Measurements from ENCODE around the gene SMPD3. TPM values are rescaled to one million over a fixed set of nuclear protein-coding genes. Genes with fewer than 3 reads are reported as not detected.

SMPD3 gene
- total RNA-seq, 1 experiment from 2014 or later, result 0.77 TPM

- ATAC-seq (no peak), DNase-seq (ENCODE audit: low read depth, low spot score) (no peak)
- in situ Hi-C loops (cut with HindIII; ENCODE audit: low pct_unique_long_range_greater_than_20kb, low sequenced_read_pairs), result no loop called here
- ChIA-PET POLR2A (no interaction called here), CTCF (interaction anchor here (0.6 kb wide), 2 partner anchors 32 to 41 kb away, joined by 3 to 4 read pairs; no protein-coding TSS in a partner anchor)
- no peak overlapping the region for H3K27ac ChIP-seq (ENCODE audit: low read length)
- H3K9me3 ChIP-seq (ENCODE audit: control insufficient read depth, insufficient read depth, low read depth, low read length), result no peaks in the 10 kb centered on the region
- no TSS peak for BruUV-seq (replicated peaks)
- no peaks in the 10 kb centered on the region for H3K4me1 ChIP-seq (ENCODE audit: control insufficient read depth, insufficient read depth, low read length)
- intact Hi-C loops (cut with micrococcal nuclease; ENCODE audit: unreplicated experiment), result no loop called here
- no peaks in the 10 kb centered on the region for H3K36me3 ChIP-seq (ENCODE audit: control insufficient read depth, insufficient read depth, low read length)
- TF ChIP-seq CTCF (IDR thresholded peaks at IDR 0.05) (no peak), TCF7L2 (IDR thresholded peaks at IDR 0.05; ENCODE audit: low read depth, low read length) (no peak), POLR2AphosphoS5 (IDR thresholded peaks at IDR 0.05; ENCODE audit: low read depth, low read length) (no peak), REST (IDR thresholded peaks at IDR 0.05; ENCODE audit: insufficient read depth in 1 of 2, low read depth in 2 of 2, low read length in 1 of 2) (no peak), SIN3A (IDR thresholded peaks at IDR 0.05; ENCODE audit: borderline replicate concordance, insufficient read depth, low read depth, low read length) (no peak)
- H3K27me3 ChIP-seq (ENCODE audit: control insufficient read depth, insufficient read depth, low read length), result no peaks in the 10 kb centered on the region
- H3K4me3 ChIP-seq (ENCODE audit: low read depth in 2 of 2, low read length in 2 of 2), result no peak overlapping the region
Measured at GRCh38 chr16:68367440-68367839, 80.9 kb downstream of the SMPD3 start.

- in situ Hi-C loops (cut with HindIII; ENCODE audit: low pct_unique_long_range_greater_than_20kb, low sequenced_read_pairs) (no loop called here), intact Hi-C loops (cut with micrococcal nuclease; ENCODE audit: unreplicated experiment) (no loop called here)
- Histone ChIP-seq H3K27ac (ENCODE audit: low read length) (no peak overlapping the region), H3K36me3 (ENCODE audit: control insufficient read depth, insufficient read depth, low read length) (no peaks in the 10 kb centered on the region), H3K4me1 (ENCODE audit: control insufficient read depth, insufficient read depth, low read length) (no peaks in the 10 kb centered on the region), H3K27me3 (ENCODE audit: control insufficient read depth, insufficient read depth, low read length) (no peaks in the 10 kb centered on the region), H3K4me3 (ENCODE audit: low read depth in 2 of 2, low read length in 2 of 2) (no peak overlapping the region), H3K9me3 (ENCODE audit: control insufficient read depth, insufficient read depth, low read depth, low read length) (no peaks in the 10 kb centered on the region)
- CTCF ChIA-PET, result interaction anchor here (0.6 kb wide), 2 partner anchors 42 to 155 kb away, joined by 3 to 9 read pairs; no protein-coding TSS in a partner anchor
- no peak for TF ChIP-seq POLR2AphosphoS5 (IDR thresholded peaks at IDR 0.05; ENCODE audit: low read depth, low read length)
- peak; percentile 68; the same call in 1 of the 2 replicates for TF ChIP-seq CTCF (IDR thresholded peaks at IDR 0.05)
- no peak for TF ChIP-seq TCF7L2 (IDR thresholded peaks at IDR 0.05; ENCODE audit: low read depth, low read length)
- TF ChIP-seq REST (IDR thresholded peaks at IDR 0.05; ENCODE audit: insufficient read depth in 1 of 2, low read depth in 2 of 2, low read length in 1 of 2), result no peak
- BruUV-seq (replicated peaks), result no TSS peak
- ATAC-seq (no peak), DNase-seq (ENCODE audit: low read depth, low spot score) (no peak)
- POLR2A ChIA-PET, result no interaction called here
Measured at GRCh38 chr16:68367030-68367429, 81.3 kb downstream of the SMPD3 start.
